T-helper 1 cell treated with Interleukin-12 subunit alpha and Interleukin-12 subunit beta and Interleukin-4 antibody, amounts not matched to agents 30 ng/mL and 1 ng/mL, for 36 hours (primary cell): ENCODE data around the gene ARHGAP29. TPM values are rescaled to one million over a fixed set of nuclear protein-coding genes. Genes with fewer than 3 reads are reported as not detected.

Experiments
- intact Hi-C: fragments of 100-400 bp; cut with micrococcal nuclease; formaldehyde crosslinking; loops from one replicate; pipeline ENCODE4 v1.15.1; 2024
- total RNA-seq: library from RNA; stranded (reverse); gene quantifications from 2 replicates; pipeline ENCODE4 v1.2.3, GENCODE V29; 2022

ARHGAP29 gene
- total RNA-seq, 1 donor from 2014 or later: 0.02 TPM

- intact Hi-C loops: loop anchor here (2.0 to 10.0 kb wide), 5 partner anchors 183 to 691 kb away; partner anchors contain the start of genes ABCD3, CNN3 and GCLM
Observed at GRCh38 chr1:94236013-94236491, 1.3 kb downstream of the ARHGAP29 start.

DNA sequence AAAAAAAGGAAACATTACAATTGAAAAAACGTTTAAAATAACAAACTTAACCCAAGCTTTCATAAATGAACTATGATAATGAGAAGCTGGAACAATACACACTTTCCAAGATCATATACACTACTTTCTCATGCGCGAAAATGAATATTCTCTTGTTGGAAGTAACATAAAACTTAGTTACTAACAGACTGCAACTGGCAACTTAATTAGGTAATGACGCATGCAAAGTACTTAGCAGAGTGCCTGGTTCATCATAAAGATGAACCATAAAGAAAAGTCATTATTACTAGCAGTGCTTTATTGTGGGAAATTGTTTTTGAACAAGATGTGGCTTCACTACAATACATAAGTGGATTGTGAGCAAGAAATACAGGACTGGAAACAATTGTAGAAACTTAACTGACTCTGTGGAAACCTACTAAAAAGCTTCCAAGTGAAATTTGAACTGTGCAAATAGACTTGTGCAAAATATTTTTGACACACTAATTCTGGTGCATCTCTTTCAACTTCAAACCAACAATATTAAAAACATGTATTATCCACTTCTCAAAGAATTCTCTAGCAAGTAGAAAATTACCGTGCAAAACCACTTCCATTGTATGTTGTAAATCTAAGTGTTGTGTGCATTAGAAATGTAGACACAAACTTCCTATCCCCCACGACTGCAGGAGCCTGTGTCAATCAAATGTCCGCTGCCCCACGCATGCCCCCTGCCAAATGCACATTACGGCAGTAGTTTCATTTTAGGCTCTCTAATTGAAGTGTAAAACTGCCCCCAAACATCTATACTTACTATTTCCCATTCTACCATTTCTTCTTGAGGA is 2.0 kb downstream of the ARHGAP29 start:
- intact Hi-C loops: loop anchor here (2.0 to 10.0 kb wide), 5 partner anchors 183 to 692 kb away; partner anchors contain the start of genes ABCD3, CNN3 and GCLM

- intact Hi-C loops: loop anchor here (5.0 to 10.0 kb wide), 3 partner anchors 230 to 693 kb away; partner anchors contain the start of gene CNN3
Observed at GRCh38 chr1:94234615-94235014, 2.8 kb downstream of the ARHGAP29 start.

DNA sequence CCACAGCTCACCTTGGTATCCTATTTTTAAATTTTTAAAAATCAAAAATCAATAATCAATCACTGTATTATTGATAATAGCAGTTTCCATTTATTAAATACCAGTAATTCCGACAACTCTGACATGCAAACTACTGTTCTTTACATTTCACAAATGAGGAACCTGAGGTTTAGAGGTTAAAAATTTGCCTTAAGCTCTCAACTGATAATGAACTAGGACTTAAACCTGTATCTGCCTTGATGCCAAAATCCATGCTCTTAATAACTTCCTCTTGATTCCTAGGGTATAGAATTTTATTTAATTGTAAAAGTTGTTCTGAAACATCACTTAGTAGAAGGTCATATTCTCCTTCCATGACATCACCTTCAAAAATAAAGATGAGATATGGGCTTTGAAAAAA is 5.6 kb downstream of the ARHGAP29 start:
- intact Hi-C loops: loop anchor here (10.0 kb wide), 2 partner anchors 233 to 573 kb away; no protein-coding TSS in a partner anchor

DNA sequence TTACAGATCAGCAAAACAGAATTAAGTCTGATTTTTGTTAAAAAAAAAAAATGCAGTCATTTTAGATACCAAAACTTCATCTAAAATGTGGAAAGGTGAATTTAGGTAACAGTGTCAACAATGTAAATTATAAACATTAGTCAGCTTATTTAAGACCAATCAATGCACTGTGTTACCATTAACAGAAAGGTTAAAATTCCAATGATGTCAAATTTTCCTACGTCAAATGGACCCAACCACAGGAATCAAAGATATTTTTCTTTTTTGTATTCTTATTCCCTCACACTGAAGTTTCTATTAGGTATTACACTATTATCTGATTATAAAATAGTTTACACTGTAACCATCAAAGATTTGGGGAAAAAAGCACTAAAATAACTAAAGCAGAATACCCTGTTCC is 6.5 kb downstream of the ARHGAP29 start:
- intact Hi-C loops: loop anchor here (10.0 kb wide), 2 partner anchors 234 to 574 kb away; no protein-coding TSS in a partner anchor

GRCh38 chr1:94228640-94229375 is 8.6 kb downstream of the ARHGAP29 start:
- intact Hi-C loops: no loop called here

GRCh38 chr1:94227624-94228023 is 9.8 kb downstream of the ARHGAP29 start:
- intact Hi-C loops: no loop called here

GRCh38 chr1:94225845-94226244 is 11.5 kb downstream of the ARHGAP29 start:
- intact Hi-C loops: no loop called here

- intact Hi-C loops: no loop called here
Observed at GRCh38 chr1:94218332-94218731, 19.1 kb downstream of the ARHGAP29 start.

DNA sequence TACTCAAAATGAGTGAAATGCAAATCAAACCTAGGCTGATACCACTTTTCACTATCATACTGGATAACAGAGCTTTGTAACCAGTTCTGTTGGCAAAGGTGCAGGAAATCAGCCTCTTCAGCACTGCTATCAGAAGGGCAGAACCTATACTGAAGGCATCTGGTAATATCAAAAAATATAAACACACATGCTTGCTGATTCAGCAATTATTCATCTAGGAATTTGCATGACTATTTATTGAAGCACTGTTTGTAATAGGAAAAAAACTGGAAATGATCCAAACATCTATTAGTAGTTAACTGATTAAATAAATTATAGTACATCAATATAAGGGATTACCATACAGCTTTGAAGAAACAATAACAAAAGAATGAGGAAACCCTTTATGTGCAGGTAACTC is 21.4 kb downstream of the ARHGAP29 start:
- intact Hi-C loops: no loop called here

GRCh38 chr1:94209982-94210381 is 27.4 kb downstream of the ARHGAP29 start:
- intact Hi-C loops: no loop called here

DNA sequence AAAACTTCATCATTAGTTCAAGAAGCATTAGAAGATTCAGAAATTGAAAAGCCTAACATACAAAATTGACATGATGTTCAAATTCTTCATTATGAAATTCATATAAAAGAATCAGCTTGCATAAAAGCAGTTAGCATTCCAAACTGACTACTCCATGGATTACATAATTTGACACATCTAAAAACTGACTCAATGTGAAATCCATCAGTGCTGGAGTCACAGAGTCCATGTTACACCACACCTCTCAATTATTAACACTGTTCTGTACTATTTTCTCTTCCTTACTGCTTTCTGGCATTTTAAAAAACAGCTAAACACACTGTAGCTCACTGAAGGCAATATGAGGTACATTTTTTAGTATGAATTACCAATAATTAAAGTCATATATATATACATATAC is 28.0 kb downstream of the ARHGAP29 start:
- intact Hi-C loops: no loop called here

- intact Hi-C loops: no loop called here
Observed at GRCh38 chr1:94207695-94208094, 29.7 kb downstream of the ARHGAP29 start.

DNA sequence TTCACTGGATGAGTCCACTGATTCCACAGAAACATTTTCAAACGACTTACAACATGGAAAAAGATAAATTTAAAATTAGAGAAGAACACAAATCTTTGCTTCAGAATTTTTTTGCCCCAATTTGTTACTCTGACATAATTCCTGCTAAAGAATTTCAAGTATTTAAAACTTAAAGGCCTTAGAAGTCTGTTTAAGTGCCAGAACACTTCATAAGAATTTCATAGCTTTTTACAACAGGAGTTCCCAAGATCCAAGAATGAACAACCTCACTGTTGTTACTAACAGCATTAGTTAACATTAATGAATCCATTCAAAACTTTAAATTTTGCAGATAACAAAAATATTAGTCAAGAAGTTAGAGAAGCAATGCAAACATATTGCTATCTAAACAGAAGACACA is 31.7 kb downstream of the ARHGAP29 start:
- intact Hi-C loops: no loop called here

GRCh38 chr1:94202241-94202640 is 35.1 kb downstream of the ARHGAP29 start:
- intact Hi-C loops: no loop called here

- intact Hi-C loops: no loop called here
Observed at GRCh38 chr1:94199398-94199797, 38.0 kb downstream of the ARHGAP29 start.

- intact Hi-C loops: no loop called here
Observed at GRCh38 chr1:94194079-94194865, 43.1 kb downstream of the ARHGAP29 start.

DNA sequence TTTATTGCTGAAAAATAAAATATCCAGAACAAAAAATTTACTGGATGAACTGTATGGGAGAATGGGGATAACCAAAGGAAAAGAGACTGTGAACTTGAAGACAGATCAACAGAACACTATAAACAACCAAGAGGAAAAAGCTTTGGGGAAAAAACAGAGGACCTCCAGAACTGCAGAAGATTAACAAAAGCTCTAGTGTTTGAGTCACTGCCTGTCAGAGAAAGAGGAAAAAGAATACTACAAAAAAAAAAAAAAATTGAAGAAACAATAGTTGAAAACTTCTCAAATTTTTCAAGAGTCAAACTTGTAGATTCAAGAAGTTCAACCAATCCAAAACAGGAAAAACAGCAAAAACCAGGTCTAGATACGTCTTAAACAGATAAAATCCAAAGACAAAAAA is 44.3 kb downstream of the ARHGAP29 start:
- intact Hi-C loops: no loop called here

GRCh38 chr1:94191216-94191615 is 46.2 kb downstream of the ARHGAP29 start:
- intact Hi-C loops: no loop called here

DNA sequence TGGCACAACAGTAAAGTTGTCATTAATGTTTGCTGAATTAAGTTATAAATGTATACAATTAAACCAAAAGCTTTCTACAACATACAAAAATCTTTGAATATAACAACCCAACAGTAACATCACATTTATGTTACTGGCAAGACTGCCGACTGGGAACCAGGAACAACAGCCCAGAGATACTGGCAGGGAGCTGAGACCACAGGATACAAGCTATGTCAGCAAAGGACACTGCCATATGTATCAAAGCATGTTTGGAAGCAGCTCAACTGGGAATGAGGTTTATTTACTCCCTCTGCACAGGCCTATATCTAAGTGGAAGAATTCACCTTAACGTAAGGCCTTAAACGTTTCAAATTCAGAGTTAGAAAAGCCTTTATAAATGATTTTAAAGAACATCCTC is 50.4 kb downstream of the ARHGAP29 start:
- intact Hi-C loops: no loop called here

DNA sequence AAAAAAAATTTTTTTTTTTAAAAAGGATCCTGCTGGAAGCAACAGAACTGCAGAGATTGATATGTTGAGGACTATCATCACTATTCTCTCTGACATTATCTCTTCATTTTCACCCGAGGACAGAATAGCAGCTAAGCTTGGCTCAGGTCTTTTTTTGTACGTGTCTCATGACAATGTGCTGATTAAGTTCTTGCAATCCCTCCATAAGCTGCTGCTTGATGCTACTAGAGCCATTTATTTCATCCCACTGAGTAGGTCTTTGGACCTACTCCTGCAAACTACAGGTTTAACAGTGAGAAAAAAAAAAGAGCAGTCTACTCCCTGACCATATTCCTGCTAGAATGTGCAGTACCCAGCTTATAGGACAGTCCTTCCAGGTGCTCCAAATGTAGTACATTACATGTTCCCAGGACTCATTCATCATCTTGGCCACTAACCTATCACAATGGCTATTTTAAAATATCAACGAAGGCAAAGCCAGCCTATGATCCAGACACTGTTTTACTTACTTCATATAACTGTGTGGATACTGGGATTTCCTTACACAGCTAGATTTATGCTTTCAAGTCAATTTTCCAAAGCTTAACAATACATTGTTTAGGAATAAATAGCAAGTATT is 54.1 kb downstream of the ARHGAP29 start:
- intact Hi-C loops: no loop called here
